ENCODE data around the gene ATP13A5.

Gene ATP13A5

DNA sequence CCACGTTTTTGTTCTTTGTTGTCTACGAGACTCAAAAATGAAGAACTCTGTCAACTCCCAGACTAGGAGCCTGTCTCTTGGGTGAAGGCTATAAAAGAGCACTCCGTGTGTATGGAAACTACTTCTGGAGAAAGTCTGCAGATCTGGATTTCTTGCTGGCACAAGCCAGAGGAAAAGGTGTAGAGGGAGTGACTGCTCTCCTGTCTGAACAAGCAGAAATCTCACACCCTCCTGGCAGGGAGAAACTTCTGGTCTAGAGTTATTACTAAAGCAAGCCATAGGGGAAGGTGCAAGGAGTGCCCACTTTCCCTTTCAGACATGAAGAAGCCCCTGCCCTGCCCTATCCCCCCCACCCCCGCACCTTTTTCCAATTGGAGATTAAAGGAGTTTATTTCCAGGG is 128.1 kb downstream of the ATP13A5 start:
- DNase-seq, result no peak

DNA sequence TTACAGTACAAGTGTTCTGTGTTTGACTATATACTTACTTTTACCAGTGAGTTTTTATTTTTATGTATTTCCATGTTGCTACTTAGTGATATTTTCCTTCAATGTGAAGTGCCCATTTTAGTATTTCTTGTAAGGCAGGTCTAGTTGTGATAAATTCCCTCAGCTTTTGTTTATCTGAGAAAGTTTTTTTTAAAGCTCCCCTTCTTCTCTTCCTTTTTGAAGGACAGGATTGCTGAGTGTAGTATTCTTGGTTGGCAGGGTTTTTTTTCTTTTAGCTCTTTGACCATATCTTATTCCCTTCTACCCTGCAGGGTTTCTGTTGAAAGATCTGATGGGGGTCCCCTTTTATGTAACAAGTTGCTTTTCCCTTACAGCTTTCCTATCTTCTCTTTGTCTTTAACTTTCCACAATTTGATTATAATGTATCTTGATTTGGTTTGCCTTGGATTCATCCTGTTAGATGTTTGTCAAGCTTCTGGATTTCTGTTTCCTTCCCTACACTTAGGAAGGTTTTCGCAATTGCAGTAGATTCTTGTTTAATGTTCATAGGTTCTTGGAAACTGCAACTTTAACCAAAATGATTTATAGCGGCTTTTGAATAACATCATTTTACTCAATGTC is 129.6 kb downstream of the ATP13A5 start:
- no peak for DNase-seq

DNA sequence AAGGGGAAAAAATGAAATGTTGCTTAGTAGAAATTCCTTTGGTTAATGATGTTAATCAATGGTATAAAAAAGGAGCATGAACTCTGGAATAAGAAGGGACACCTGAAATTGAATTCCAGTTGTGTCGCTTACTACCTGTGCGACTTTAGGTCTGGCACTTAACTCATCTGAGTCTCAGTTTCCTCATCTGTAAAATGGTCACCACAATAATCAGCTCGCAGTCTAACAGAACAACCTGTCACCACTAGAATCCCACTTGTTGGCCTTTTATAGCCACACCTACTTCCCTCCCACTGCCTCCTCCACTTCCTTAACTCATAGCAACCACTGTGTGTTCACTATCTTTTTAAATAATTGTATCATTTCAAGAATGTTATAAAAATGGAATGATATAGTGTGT is 135.0 kb downstream of the ATP13A5 start:
- no peak for DNase-seq

DNA sequence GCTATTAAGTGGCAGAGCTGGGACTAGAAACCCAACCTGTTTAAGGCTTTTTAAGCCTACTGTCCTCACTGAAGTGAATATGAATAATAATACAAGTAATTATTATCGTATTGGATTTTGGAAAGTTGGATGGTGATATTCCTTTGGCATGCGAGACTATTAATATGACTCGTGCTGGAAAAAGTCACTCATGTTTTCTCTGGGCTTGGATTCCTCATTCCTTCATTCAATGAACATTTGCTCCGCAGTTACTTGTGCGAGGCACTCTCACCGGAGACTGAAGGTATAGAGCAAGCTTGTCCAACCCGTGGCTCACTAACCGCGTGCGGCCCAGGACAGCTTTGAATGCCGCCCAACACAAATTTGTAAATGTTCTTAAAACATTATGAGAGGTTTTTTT is 136.8 kb downstream of the ATP13A5 start:
- DNase-seq, result no peak

DNA sequence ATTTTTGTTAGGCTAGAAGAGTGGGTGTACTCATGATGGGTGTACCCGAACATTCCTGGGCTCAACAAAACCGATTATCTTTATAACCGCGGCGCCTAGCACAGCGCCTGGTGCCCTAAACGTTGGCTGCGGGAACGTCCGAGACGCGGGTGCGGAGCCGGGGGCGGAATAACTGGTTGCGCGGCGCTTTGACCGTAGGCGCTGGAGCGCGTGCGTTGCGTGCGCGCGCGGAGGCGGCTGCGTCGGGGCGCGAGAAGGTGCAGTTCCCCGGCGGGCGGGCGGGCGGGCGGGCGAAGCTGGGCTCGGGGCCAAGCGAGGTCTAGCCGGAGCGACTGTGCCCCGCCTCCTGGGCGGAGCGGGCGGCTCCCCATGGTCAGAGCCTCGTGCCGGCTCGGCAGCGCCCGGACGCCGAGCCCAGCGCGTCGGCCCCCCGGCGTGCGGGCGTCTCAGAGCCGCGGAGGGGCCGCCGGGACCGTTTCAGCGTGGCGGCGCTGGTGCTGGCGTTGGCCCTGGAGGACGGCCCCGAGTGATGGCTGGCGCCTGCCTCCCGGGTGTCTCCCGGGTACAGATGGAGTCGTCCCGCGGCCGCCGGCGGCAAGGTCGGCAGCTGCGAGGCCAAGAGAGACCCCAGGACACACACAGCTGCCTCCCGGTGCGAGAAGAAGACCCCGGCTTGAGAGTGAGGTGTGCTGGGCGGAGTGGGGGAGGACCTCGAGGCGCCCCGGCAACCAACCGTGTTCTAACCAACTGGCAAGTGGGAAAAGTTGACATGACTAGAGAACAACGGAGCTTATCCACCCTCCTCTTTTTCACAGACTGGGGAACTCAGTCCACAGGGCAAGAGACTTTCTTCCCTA is 137.5 kb downstream of the ATP13A5 start, which contains the start of gene PLAAT1:
Gene PLAAT1, plus strand, starts transcription at position 373 of the 857 bp plus-strand sequence. CDS start 14,429 bp downstream, outside the sequence.
- DNase-seq, result no peak

DNA sequence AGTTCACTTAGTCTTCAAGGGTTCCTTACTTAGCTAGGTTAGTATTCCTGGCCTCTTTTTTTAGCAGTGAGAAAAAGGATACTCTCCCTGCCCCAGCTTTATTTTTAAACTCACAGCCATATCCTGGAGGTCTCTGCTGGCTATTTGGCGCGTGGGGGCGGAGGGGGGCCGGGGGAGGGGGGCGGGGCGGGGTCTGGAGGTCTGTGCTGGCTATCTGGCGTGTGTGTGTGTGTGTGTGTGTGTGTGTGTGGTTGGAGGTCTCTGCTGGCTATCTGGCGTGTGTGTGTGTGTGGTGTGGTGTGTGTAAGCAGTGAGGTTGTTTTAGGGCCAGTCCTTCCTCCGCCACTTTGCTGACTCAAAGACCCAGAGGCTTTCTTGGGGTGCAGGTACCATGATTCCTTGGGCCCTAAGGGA is 138.1 kb downstream of the ATP13A5 start:
- DNase-seq, result no peak

DNA sequence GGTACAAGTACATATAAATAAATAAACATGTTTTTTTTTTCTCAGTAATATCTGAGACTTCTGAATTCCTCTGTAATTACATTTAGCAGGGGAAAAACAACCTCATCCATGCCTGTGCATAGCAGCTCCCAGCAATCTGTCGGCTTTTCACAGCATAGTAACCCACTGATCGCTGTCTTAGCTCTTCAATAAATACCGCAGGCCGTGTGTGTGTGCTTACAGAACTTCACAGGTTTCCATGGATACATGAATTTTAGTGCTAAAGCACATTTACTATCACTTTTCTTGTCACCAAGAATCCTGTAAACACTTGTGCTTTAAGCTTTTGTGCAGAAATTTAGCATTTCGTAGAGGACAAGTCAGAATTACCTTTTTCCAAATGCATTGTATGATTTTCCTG is 141.5 kb downstream of the ATP13A5 start:
- no peak for DNase-seq

DNA sequence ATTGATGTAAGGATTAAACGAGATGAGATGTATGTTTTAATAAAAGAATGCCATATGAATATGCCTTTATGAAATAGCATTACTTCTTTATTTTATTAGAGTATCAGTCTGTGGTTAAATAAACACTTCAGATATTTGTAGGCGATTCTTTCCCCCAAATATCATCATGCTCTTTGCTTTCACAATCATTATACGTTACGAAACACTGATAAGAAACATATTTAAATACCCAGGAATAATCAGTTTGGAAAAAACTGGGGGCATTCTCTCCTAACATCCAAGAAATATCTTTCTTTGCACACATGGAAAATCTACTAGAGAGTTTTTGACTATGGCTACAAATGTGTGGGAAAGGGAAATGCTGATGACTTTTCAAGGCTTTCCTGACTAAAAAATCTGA is 142.0 kb downstream of the ATP13A5 start:
- DNase-seq, result no peak

DNA sequence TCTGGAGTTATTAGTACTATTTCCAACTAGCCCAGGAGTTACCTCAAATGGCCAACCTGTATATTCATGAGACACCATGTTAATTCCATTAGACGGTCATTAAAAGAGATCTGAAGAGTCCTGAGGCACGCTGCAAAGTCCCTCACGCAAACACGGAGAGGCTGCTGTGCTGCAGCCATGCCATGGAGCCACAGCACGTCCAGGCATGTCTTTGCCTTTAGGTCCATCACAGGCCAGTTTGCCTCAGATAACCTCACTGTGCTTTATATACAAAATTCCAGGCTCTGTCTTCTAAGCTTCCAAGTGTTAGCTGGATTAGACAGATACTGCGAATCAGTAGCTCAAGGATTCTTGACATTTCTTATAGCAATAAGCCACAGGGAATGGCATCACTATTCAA is 147.4 kb downstream of the ATP13A5 start:
- no peak for DNase-seq

DNA sequence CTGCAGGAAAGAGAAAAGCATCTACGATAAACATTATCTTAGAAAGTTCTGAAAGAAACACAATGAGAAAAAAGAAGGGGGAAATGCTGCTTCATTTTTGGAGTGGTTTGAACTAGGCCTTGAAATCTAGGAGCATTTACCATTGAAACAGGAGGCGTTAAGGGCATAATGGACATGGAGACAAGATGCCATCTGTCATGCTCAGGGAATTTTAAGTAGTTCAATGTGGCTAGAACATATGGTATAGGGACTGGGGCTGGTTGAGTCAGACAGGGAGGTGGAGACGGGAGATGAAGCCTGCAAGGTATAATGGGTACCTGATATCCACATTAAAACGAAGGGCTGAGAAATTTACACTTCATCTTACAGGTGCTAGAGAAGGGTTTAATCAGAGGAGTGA is 147.9 kb downstream of the ATP13A5 start:
- DNase-seq, result no peak

DNA sequence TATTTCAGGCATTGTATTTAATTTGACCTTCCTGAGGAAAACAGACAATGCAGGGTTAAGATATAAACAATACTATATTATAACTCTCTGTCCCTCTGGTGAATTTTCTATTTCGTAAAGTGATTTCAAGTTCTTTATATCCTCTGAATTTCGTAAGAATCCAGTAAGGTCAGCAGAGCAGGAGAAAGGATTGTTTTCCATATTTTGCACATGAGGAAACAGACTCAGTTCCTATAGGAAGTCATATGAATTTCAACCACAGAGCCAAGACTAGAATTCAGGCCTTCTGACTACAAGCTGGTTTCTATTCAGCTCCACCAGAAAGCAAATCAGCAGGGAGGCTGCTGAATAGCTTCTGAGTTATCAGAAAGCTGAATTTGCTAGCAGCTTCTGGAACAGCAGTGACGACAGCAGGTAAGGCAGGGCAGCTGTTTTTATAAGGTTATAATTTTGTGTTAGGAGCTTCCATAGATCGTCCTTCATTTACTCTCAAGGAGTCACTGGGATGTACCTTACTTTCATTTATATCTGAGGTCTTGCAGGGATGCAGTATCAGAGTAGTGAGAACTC is 148.6 kb downstream of the ATP13A5 start:
- no peak for DNase-seq

DNA sequence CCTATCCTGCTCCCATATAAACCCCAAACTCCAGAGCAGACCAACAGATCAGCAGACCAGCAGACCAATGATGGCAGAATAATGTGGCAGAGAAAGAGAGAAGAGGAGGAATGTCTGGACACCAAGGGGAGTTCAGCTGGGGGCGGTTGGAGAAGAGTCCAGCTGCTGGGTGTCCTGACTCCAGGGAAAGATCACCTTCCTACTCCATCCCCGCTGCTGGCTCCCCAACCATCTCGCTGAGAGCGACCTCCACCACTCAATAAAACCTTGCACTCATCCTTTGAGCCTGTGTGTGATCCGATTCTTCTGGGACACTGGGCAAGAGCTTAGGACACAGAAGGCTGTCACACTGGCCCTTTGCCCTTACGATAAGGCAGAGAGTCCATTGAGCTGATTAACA is 150.3 kb downstream of the ATP13A5 start:
- DNase-seq, result no peak

DNA sequence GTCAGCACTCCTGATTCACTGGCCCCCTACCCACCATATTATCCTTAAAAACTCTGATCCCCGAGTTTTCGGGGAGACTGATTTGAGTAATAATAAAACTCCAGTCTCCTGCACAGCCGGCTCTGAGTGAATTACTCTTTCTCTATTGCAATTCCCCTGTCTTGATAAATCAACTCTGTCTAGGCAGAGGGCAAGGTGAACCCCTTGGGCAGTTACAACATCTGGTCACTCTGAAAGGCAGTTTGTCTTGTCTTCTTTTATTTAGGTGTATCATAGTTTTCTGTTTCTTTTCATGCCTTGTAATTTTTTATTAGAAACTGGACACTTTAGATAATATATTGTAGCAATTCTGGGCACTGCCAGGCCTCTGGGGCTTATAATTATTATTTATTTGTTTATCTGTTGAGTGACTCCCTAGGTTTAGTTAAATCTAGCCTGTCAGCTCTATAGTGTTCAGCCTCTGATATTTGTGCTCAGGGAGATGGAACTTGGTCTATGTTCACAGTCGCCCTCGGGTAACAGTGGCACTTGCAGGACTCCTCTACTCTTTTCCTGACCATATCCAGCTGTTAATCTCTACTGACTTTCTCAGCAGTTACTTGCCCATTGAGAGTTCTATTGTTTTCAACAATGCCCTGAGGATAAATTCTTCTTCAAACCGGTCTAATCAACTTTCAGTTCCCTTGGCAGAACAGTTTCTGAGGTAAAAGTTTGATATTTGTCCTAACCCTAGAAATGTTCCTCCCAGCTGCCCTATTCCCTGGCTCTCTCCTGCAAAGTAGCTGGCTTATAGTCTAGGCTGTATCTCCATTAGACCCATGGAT is 153.0 kb downstream of the ATP13A5 start:
- DNase-seq, result no peak

All from CD4-positive, alpha-beta T cell treated with Interleukin-4 for 4 hours (primary cell).